ENCODE measurements around the gene CRHR2. TPM values are rescaled to one million over a fixed set of nuclear protein-coding genes. Genes with fewer than 3 reads are reported as not detected.

CRHR2 gene
- total and polyA plus RNA-seq, 2 of the 4 experiments (the other 2 are of a cell fraction) = not detected

DNA sequence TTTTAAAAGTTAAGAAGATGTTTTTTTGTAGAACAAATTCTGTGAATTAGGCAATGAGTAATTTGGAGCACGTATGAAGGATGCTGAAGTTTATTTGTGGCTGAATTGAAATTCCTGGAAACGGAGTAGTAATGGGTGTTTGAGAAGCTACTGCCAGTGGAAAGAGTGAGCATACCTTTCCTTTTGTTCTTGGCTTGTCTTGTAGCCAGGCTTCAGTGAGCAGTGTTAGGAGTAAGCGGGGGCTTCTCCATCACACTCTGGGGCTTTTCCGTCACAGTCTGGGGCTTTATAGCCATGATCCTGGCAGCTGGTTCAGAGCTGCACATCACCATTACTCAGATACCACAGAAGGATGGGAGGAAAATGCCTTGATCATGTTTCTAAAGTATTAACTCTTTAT lies 55.2 kb downstream of the CRHR2 start:
- H2BK5ac ChIP-seq (ENCODE audit: low read depth, low read length, poor library complexity, severe bottlenecking) = no peak overlapping the region
- H4K8ac ChIP-seq (ENCODE audit: low read depth in 2 of 2, low read length in 2 of 2) = no peak overlapping the region
- no peak overlapping the region for H4K91ac ChIP-seq (ENCODE audit: insufficient read depth, low read depth, low read length)
- no peak overlapping the region for H3K9ac ChIP-seq (ENCODE audit: low read depth, low read length)
- no peak overlapping the region for H3K4me3 ChIP-seq (ENCODE audit: insufficient read depth, low read depth, low read length)
- intact Hi-C loops (cut with micrococcal nuclease) (loop anchor here (5.0 kb wide), 1 partner anchor 115 kb away; no protein-coding TSS in a partner anchor), in situ Hi-C loops (cut with MboI; ENCODE audit: low sequenced_read_pairs) (no loop called here), dilution Hi-C loops (cut with HindIII; ENCODE audit: low sequenced_read_pairs, unreplicated experiment) (no loop called here)
- peaks cover 23% of the 10 kb centered on the region; the same call in 1 of the 2 replicates for H4K20me1 ChIP-seq (ENCODE audit: insufficient read depth, low read length)
- ATAC-seq (ENCODE audit: low read depth) = peak; percentile 17; the same call in 1 of the 2 replicates
- no peaks in the 10 kb centered on the region for H3K9me3 ChIP-seq (ENCODE audit: control insufficient read depth, insufficient read depth, low read length)
- H3K79me1 ChIP-seq (ENCODE audit: low read depth in 1 of 2, low read length in 2 of 2) = peaks cover 30 to 37% of the 10 kb centered on the region in 2 experiments
- 100% methylated on average over 2 of the region's 4 CpGs; no CpG with 5 or more reads in 1 of the 2 experiments for WGBS, 2 experiments (ENCODE audit: extremely low coverage in 2 of 2, insufficient read length in 1 of 2)
- no peak overlapping the region for H4K5ac ChIP-seq (ENCODE audit: low read depth, low read length)
- H3K27me3 ChIP-seq (ENCODE audit: control insufficient read depth, insufficient read depth, low read length) = no peaks in the 10 kb centered on the region
- no peak overlapping the region for H2BK120ac ChIP-seq (ENCODE audit: low read depth, low read length)
- peaks cover 44% of the 10 kb centered on the region for H3K36me3 ChIP-seq (ENCODE audit: control insufficient read depth, insufficient read depth, low read length)
- H3K4me1 ChIP-seq (ENCODE audit: control insufficient read depth, insufficient read depth, low read length) = no peaks in the 10 kb centered on the region
- no peak overlapping the region for H3K27ac ChIP-seq (ENCODE audit: insufficient read depth, low read length)
- H2AK5ac ChIP-seq (ENCODE audit: low read depth, low read length) = no peak overlapping the region
- ChIA-PET POLR2A (ENCODE audit: unreplicated experiment) (no interaction called here), CTCF (interaction anchor here (0.6 kb wide), 1 partner anchor 620 kb away, joined by 6 read pairs; no protein-coding TSS in a partner anchor)
- H3K14ac ChIP-seq (replicated peaks; ENCODE audit: low read depth, low read length) = no peak overlapping the region
- H2BK20ac ChIP-seq (ENCODE audit: low read depth, low read length) = no peak overlapping the region
- peak; percentile 6 for DNase-seq
- H3K4me2 ChIP-seq (ENCODE audit: low read depth, low read length) = no peak overlapping the region
- no TSS peak for BruUV-seq (replicated peaks)
- H2AFZ ChIP-seq (replicated peaks; ENCODE audit: low read length, poor library complexity) = no peak overlapping the region
- H2AK9ac ChIP-seq (replicated peaks; ENCODE audit: low read depth, low read length, poor library complexity) = no peak overlapping the region
- H3K23ac ChIP-seq (ENCODE audit: low read depth, low read length) = no peak overlapping the region
- H3K4ac ChIP-seq (ENCODE audit: low read depth, low read length) = no peak overlapping the region
- no peak overlapping the region for H3K56ac ChIP-seq (ENCODE audit: extremely low read depth, insufficient read depth, low read length)
- H2BK15ac ChIP-seq (ENCODE audit: low read depth, low read length) = no peak overlapping the region
- peaks cover under 1% of the 10 kb centered on the region; the same call in 1 of the 2 replicates for H3K9me1 ChIP-seq (ENCODE audit: insufficient read depth, low read length)
- TF ChIP-seq MAFK (IDR thresholded peaks at IDR 0.05; ENCODE audit: low read depth, low read length) = no peak
- TF ChIP-seq SMC3 (IDR thresholded peaks at IDR 0.05; ENCODE audit: low read depth, low read length) = no peak
- no peak for TF ChIP-seq BHLHE40 (IDR thresholded peaks at IDR 0.05; ENCODE audit: low read depth, low read length)
- TF ChIP-seq NFE2L2 (IDR thresholded peaks at IDR 0.05; ENCODE audit: low read depth, low read length) = no peak
- no peak for TF ChIP-seq POLR2A (IDR thresholded peaks at IDR 0.05; ENCODE audit: low read depth, low read length)
- TF ChIP-seq RFX5 (IDR thresholded peaks at IDR 0.05; ENCODE audit: low read depth, low read length) = no peak
- TF ChIP-seq FOS (IDR thresholded peaks at IDR 0.05; ENCODE audit: low read depth, low read length) = no peak
- no peak for TF ChIP-seq MXI1 (IDR thresholded peaks at IDR 0.05; ENCODE audit: borderline replicate concordance, low read depth, low read length)
- TF ChIP-seq, protein P1, sequence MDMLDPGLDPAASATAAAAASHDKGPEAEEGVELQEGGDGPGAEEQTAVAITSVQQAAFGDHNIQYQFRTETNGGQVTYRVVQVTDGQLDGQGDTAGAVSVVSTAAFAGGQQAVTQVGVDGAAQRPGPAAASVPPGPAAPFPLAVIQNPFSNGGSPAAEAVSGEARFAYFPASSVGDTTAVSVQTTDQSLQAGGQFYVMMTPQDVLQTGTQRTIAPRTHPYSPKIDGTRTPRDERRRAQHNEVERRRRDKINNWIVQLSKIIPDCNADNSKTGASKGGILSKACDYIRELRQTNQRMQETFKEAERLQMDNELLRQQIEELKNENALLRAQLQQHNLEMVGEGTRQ (IDR thresholded peaks at IDR 0.05; ENCODE audit: low read depth, low read length) = no peak
- TF ChIP-seq RAD21 (IDR thresholded peaks at IDR 0.05; ENCODE audit: low read length) = no peak
- no peak for TF ChIP-seq ELK1 (IDR thresholded peaks at IDR 0.05; ENCODE audit: borderline replicate concordance, low read depth, low read length)
- no peak for TF ChIP-seq RCOR1 (IDR thresholded peaks at IDR 0.05; ENCODE audit: insufficient replicate concordance, low read length)
- TF ChIP-seq CEBPB (IDR thresholded peaks at IDR 0.05; ENCODE audit: low read depth, low read length) = no peak
- no peak for TF ChIP-seq CHD1 (IDR thresholded peaks at IDR 0.05; ENCODE audit: low read depth, low read length)
- no peak for TF ChIP-seq CTCF (conservative IDR thresholded peaks at IDR 0.05; ENCODE audit: low read depth, low read length)
- no peak for TF ChIP-seq MAZ (IDR thresholded peaks at IDR 0.05; ENCODE audit: borderline replicate concordance, low read depth, low read length)
- no peak overlapping the region for H3K18ac ChIP-seq (ENCODE audit: low read depth, low read length)
